Measurements from ENCODE around the gene SRPX2.

DNA sequence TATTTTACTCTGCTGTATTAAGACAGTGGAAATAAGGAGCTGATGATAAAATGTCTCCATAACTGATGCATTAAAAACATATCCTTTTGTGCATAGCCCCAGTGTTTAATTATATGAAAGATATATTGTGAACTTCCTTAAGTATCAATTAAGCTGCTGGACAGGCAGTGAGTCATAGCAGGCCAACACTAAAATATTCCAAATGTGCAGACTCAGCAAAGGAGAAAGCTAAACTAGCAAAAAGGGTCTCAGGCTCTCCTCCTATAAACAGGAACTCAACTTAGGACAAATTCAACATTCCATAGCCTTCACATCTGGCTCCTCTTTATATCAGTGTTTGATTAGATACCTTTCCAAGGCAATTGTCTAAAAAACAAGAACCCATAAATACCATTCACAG lies 43.7 kb upstream of the SRPX2 start:
- TF ChIP-seq, protein P1, sequence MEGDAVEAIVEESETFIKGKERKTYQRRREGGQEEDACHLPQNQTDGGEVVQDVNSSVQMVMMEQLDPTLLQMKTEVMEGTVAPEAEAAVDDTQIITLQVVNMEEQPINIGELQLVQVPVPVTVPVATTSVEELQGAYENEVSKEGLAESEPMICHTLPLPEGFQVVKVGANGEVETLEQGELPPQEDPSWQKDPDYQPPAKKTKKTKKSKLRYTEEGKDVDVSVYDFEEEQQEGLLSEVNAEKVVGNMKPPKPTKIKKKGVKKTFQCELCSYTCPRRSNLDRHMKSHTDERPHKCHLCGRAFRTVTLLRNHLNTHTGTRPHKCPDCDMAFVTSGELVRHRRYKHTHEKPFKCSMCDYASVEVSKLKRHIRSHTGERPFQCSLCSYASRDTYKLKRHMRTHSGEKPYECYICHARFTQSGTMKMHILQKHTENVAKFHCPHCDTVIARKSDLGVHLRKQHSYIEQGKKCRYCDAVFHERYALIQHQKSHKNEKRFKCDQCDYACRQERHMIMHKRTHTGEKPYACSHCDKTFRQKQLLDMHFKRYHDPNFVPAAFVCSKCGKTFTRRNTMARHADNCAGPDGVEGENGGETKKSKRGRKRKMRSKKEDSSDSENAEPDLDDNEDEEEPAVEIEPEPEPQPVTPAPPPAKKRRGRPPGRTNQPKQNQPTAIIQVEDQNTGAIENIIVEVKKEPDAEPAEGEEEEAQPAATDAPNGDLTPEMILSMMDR (optimal IDR thresholded peaks at IDR 0.05 in 1 of 3, IDR thresholded peaks at IDR 0.05 in 1 of 3, conservative IDR thresholded peaks at IDR 0.05 in 1 of 3; ENCODE audit: extremely low read depth in 1 of 3, insufficient read depth in 2 of 3, low read length in 3 of 3), result no peak
- TF ChIP-seq EZH2 (IDR thresholded peaks at IDR 0.05; ENCODE audit: low read length), result no peak
